Measurements from ENCODE around the gene LZTR1.
"Not testable (repeated sequence)": the region's sequence is repeated elsewhere in the genome, so short reads cannot be mapped to it uniquely, and the experiment has no call there.

LZTR1 gene

DNA sequence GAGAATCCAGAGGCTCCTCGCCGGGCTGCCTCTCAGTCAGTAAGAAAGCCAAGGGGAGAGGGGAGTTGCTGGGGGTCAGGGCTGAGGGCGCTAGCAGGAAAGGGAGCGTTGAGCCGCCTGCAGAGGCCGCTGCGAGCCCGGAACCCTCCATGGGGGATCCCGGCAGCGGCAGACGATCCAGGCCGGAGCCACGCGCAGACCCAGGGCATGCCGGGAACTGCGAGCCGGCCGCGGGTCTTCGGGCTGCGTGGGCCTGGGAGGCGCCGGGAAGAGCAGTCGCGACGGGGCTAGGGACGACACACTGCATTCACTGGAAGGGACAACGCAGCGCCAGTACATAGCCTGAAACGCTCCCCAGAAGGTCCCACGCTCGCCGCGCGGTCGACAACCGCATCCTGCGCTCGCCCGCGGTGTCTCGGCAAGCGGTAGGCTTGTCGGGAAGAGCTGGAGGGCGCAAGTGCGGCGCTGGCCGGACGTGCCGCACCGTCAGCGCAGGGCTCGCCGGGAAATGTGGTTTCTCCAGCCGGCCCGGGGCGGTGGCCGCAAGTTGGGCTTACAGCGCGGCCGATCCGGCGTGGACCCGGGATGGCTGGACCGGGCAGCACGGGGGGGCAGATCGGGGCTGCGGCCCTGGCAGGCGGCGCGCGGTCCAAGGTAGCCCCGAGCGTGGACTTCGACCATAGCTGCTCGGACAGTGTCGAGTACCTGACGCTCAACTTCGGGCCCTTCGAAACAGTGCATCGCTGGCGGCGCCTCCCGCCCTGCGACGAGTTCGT is at the start of gene LZTR1:
Gene LZTR1 (plus strand): TSS at position 511 of the 776 bp plus-strand sequence. CDS start 75 bp downstream, at position 586.
- peak; percentile 28 to 38 for DNase-seq (ENCODE audit: low read depth in 2 of 2)

DNA sequence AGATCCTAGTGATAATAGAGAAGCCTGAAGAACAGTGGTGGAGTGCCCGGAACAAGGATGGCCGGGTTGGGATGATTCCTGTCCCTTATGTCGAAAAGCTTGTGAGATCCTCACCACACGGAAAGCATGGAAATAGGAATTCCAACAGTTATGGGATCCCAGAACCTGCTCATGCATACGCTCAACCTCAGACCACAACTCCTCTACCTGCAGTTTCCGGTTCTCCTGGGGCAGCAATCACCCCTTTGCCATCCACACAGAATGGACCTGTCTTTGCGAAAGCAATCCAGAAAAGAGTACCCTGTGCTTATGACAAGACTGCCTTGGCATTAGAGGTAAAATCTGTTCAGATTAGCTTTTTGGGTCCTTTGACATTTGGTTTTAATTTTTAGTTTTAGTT is 48.2 kb upstream of the LZTR1 start:
- no peak for DNase-seq (ENCODE audit: low read depth in 2 of 2)

GRCh38 chr22:20935049-20935448 is 47.0 kb upstream of the LZTR1 start:
- not testable (repeated sequence) for DNase-seq (ENCODE audit: low read depth in 2 of 2)

DNA sequence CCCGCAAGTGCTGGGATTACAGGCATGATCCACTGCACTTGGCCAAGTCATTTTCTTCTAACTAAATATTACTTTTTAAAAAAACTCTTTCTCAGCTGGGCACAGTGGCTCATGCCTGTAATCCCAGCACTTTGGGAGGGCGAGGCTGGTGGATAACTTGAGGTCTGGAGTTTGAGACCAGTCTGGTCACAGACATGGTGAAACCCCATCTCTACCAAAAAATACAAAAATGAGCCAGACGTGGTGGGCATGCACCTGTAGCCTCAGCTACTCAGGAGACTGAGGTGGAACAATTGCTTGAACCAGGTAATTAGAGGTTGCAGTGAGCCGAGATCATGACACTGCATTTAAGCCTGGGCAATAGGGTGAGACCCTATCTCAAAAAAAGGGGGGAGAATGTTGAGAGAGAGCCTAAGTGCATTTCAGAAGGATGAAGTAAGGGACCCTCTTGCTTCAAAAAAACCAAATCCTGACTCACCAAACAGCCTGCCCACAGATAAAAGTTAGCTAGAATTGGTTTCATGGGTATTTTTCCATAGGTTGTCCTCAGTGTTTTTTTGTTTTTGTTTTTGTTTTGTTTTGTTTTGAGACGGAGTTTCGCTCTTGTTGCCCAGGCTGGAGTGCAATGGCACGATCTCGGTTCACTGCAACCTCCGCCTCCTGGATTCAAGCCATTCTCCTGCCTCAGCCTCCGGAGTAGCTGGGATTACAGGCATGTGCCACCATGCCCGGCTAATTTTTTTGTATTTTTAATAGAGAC is 46.1 kb upstream of the LZTR1 start:
- DNase-seq (ENCODE audit: low read depth in 2 of 2) = not testable (repeated sequence)

DNA sequence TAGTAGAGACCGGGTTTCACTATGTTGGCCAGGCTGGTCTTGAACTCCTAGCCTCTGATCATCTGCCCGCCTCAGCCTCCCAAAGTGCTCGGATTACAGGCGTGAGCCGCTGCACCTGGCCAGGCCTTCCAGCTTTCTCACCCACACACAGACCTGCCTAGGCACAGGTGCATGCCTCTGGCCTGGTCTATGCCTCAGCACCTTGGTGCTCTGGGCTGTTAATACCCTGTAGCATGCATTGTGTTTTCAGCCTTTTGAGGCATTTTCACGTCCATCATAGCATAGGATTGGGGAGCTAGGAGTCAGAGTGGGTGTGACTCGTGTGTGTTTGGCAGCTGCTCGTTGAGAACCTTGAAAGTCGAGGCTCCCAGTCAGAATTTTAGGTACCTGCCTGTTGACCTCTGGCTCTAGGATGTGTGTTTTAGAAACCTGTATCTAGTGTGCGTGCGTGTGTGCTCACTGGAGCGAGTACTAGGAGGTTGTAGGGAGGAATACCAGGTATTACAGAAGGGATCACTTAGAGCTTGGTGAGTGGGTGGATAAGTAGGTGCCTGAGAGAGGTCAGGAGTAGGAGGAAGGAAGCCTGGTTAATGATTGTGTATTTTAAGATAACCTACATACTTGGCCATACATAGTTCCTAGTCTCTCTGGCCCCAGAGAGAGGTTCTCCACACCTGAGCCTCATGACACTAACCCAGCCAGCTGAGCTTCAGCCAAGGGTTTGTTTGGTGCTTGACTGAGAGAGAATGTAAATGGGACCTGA is 44.9 kb upstream of the LZTR1 start:
- no peak for DNase-seq (ENCODE audit: low read depth in 2 of 2)

DNA sequence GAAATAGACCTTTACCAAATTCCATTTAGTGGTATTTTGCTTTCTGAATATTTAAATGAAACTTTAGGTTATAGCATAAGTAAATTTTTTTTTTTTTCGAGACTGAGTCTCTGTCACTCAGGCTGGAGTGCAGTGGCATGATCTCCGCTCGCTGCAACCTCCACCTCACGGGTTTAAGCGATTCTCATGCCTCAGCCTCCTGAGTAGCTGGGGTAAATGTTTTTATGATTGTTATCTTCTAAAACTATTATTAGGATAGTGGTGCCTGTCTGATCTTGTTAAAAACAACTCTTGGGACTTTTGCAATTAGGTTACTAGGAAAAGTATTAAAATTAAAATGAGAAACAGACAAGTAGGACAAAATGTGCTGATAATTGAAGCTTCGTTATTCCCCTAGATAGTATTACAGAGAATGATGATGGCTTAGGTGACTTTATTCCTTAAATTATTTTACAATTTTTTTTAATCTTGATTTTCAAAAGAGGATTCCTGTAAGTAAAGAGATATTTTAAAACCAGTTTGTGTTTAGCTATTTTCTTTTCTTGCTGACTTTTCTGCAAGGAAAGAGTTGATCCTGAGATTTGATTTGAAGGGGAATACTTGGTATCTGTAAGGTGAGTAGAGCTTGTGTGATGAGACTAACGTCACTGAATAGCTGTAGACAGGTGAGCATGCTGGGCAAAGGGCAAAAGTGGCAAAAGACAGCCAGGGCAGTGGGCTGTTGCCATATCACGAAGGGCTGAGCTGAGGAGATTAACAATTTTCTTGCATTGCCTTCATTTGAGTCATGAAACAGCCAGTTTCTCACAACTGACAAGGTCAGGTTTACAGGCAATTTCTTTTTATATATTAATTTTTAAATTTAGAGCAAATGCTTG is 44.1 kb upstream of the LZTR1 start:
- DNase-seq (ENCODE audit: low read depth in 2 of 2) = no peak

DNA sequence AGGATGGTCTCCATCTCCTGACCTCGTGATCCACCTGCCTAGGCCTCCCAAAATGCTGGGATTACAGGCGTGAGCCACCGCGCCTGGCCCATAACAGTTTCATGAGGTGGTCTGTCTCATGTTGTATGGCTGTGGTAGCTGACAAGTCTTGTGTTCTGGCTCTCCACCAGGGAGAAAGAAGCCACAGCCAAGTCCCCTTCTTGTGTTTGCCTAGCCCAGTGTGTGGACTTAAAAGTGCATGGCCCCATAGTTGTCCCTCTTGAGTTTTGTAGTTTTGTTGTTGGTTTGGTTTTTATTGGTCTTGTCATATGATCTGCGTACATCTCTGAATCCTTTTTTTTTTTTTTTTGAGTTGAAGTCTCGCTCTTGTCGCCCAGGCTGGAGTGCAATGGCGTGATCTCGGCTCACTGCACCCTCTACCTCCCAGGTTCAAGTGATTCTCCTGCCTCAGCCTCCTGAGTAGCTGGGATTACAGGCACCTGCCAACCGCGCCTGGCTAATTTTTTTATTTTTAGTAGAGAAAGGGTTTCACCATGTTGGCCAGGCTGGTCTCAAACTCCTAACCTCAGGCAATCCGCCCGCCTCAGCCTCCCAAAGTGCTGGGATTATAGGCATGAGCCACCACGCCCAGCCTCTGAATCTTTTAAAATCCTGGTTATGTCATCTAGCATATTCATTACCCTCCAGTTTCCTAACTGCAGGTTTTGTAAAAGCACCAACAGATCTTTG is 42.5 kb upstream of the LZTR1 start:
- not testable (repeated sequence) for DNase-seq (ENCODE audit: low read depth in 2 of 2)

GRCh38 chr22:20940186-20940651 is 41.9 kb upstream of the LZTR1 start:
- DNase-seq (ENCODE audit: low read depth in 2 of 2) = peak; percentile 35 to 43

GRCh38 chr22:20940904-20941385 is 41.2 kb upstream of the LZTR1 start:
- DNase-seq (ENCODE audit: low read depth in 2 of 2) = no peak

- DNase-seq (ENCODE audit: low read depth in 2 of 2) = not testable (repeated sequence)
These were observed 39.7 kb upstream of the LZTR1 start for GRCh38 chr22:20942203-20942902.

- DNase-seq (ENCODE audit: low read depth in 2 of 2) = no peak
These were observed 38.8 kb upstream of the LZTR1 start for GRCh38 chr22:20943104-20943933.

DNA sequence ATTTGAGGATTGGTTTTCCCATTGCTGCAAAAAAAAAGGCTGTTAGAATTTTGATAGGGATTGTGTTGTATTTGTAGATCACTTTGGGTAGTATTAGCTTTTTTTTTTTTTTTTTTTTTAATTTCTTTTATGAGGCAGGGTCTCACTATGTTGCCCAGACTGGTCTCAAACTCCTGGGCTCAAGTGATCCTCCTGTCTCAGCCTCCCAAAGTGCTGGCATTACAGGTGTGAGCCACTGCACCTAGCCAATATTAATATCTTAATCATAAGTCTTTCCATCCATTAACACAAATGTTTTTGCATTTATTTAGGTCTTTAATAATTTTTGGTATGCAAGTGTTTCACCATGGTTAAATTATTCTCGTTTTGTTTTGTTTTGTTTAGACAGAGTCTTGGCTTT is 38.1 kb upstream of the LZTR1 start:
- no peak for DNase-seq (ENCODE audit: low read depth in 2 of 2)

DNA sequence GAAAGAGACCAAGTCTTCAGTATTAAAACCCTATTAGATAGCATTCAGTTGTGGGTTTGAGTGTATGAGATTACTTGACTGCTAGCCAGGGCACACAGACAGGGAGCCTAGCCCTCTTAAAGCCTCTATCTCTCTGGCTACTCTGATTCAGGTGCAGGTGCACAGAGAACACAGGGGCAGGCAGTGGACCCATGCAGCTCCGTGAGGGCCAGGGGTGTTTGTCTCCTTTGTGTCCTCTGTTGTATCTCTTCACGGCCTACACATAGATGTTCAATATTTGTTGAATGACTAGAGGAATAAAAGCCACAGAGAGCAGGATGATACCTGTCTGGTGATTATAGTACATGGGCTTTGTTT is 36.5 kb upstream of the LZTR1 start:
- DNase-seq (ENCODE audit: low read depth in 2 of 2) = no peak

DNA sequence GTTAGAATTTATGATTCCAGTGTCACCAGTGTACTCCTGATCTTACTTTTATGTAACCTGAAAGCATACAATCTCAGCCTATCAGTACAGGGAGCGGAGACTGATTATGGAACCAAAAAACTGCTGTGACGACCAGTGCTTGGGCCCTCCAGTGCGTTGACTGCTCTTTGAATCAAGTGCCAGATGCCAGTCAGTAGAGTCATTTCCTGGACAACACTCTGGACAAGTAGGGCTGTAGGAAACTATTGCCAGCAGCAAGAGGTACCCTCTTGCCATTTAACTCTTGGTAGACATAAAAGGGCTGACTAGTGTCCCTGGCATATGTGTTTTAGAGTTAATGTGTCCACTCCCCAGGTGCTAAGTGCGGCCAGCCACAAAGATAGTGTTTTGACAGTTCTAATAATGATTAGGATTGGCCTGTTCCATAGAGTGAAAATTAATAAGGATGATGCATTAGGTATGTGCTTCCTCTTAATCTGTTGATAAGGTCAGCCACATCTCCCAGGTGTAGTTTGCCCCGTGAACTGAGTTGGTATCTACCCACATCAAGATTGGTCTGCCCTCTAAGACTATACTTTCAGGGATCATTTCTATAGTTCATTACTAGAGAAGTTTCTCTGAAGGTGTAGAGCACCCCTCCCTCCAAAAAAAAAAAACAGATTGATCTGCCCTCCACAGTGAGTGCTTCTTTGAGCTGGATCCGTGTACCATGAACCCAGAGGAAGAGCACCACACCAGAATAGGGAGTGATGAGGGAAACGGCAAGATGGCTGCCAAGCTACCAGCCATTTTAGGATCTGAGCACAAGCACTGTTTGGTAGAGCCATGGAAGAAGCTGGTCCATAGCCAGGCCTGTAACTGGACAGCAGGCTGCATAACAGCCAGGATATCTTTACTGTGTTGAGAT is 35.8 kb upstream of the LZTR1 start:
- DNase-seq (ENCODE audit: low read depth in 2 of 2) = no peak

- no peak for DNase-seq (ENCODE audit: low read depth in 2 of 2)
These were observed 35.1 kb upstream of the LZTR1 start for GRCh38 chr22:20946991-20947390.

DNA sequence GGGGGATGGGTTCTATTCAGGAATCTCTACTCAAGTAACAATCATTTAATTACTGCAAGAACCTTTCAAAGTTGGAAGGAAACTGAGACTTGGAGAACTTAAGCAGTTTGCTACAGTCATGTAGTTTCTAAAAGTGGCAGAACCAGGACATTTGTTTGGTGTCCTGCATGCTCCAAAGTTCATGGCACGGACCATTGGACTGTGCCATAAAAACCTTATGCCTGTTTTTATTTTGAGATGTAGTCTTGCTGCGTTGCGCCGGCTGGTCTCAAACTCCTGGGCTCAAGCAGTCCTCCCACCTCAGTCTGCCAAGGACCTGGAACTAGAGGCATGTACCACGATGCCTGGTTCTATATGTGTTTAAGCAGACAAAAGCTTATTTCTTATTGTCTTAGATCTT is 33.6 kb upstream of the LZTR1 start:
- no peak for DNase-seq (ENCODE audit: low read depth in 2 of 2)

GRCh38 chr22:20948989-20949388 is 33.1 kb upstream of the LZTR1 start:
- DNase-seq (ENCODE audit: low read depth in 2 of 2) = no peak

DNA sequence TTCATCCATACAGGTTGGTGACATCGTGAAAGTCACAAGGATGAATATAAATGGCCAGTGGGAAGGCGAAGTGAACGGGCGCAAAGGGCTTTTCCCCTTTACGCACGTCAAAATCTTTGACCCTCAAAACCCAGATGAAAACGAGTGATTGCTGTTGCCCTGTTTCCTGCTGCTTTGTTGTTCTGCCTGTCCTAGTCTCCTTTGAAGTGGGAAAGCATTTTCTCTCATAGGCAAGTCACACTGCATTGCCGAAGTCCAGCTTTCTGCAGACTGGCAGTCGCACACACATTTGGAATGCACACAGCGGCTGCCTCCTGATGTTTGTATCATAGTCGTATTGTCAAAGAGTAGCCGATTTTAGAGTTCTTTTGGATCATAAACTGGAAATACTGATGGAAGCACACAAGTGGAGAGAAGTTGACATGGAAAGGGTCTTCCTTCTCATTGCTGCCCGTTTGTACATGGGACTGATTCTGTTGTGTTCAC is 32.4 kb upstream of the LZTR1 start:
- DNase-seq (ENCODE audit: low read depth in 2 of 2) = no peak
